DMS114 treated with DMSO at 0.1 percent for 48 hours (cell line): ENCODE measurements around the gene ENPP7.

ENCODE experiments used
- DNase-seq: peaks from one replicate; lab custom pipeline; 2025; ENCODE audit not compliant: unreplicated experiment; lab: John Stamatoyannopoulos, UW

The ENPP7 gene, protein sequence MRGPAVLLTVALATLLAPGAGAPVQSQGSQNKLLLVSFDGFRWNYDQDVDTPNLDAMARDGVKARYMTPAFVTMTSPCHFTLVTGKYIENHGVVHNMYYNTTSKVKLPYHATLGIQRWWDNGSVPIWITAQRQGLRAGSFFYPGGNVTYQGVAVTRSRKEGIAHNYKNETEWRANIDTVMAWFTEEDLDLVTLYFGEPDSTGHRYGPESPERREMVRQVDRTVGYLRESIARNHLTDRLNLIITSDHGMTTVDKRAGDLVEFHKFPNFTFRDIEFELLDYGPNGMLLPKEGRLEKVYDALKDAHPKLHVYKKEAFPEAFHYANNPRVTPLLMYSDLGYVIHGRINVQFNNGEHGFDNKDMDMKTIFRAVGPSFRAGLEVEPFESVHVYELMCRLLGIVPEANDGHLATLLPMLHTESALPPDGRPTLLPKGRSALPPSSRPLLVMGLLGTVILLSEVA

DNA sequence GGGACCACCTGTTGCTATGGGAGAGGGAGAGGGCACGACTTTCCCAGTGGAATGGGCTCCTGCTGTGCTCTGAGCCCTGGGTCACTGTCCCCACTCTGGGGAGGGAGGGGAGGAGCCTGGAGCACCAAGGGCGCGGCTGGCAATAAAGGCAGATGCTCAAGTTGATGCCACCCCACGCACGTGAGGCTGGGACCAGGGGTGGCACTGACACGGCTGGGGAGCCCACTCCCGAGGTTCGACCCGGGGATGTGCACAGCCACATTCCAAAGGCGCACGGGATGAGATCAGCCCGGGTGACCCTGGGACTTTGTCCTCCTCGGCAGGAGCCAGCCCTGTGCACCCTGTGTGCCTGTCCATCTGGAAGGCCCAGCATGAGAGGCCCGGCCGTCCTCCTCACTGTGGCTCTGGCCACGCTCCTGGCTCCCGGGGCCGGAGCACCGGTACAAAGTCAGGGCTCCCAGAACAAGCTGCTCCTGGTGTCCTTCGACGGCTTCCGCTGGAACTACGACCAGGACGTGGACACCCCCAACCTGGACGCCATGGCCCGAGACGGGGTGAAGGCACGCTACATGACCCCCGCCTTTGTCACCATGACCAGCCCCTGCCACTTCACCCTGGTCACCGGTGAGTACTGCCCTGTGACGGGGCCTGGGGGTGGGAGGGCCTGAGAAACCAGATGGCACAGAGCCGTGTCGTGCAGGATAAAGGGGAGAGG is at the start of gene ENPP7:
TSS of gene ENPP7 (plus strand) at position 175 of the 715 bp plus-strand sequence. CDS start at position 372, 197 bp downstream.
- DNase-seq, result no peak

DNA sequence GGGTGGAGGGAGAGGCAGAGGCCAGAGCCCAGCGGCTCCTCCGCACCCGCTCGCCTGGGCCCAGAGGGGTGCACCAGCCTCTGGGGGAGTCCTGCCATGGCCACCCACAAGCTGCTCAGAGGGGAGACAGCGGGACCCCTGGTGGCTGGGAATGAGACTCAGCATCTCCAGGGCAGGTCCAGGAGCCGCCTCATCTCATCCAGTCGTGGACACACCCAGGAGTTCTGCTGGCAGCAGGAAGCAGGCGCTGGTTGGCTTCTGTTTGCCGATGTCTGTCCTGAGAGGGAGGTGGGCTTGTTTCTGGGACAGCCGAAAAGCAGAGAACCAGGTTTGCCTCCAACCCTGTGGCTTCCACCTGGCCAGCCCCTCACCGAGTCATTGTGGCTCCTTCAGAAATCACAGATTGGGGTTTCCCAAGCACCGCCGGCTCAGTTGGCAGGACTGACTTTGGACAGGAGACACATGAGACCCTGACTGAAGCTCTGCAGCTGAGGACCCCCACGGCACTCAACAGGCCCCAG is 49.6 kb upstream of the ENPP7 start:
- DNase-seq, result no peak

DNA sequence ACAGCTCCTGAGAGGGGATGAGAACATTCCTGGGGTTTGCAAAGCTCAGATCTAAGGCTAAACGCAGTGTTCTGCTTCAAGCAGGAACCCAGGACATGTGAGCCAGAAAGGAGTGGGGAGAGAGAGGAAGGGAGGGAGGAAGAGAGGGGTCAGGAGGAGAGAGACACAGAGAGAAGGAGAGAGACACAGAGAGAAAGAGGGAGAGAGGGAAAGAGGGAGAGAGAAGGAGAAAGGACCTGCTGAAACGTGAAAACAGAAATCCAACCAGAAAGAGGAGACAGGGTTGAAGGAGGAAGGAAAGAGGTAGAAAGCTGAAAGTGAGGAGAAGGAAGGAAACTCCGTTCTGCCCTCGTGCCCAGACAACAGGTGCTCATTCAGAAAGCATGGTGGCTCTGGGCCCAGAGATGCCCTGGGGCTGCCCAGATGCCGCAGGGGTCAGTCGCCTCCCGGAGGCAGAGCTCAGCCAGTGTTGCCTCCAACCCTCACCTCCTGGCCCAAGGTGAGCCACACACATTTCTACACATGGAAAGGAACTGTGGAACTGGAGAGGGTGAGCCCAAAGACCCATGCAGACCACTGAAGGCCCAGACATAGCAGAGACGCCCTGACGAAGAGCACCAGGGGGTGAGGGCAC is 49.0 kb upstream of the ENPP7 start:
- DNase-seq, result no peak

DNA sequence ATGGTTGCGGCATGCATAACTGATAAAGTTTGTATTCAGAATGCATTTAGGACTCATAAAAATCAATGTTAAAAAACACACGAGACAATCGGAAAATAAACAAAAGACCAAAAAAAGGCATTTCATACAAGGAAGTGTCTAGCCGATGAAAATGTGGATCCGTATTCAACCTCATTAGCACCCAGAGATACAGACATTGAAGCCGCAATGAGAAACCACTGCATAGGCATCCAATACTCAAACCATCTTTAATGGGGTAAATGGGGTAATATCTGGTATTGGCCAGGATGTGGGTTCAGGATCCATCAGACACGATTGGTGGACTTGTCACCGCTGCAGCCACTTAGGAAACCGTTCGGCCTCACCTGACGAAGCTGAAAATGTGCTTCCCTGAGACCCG is 47.4 kb upstream of the ENPP7 start:
- DNase-seq, result no peak

DNA sequence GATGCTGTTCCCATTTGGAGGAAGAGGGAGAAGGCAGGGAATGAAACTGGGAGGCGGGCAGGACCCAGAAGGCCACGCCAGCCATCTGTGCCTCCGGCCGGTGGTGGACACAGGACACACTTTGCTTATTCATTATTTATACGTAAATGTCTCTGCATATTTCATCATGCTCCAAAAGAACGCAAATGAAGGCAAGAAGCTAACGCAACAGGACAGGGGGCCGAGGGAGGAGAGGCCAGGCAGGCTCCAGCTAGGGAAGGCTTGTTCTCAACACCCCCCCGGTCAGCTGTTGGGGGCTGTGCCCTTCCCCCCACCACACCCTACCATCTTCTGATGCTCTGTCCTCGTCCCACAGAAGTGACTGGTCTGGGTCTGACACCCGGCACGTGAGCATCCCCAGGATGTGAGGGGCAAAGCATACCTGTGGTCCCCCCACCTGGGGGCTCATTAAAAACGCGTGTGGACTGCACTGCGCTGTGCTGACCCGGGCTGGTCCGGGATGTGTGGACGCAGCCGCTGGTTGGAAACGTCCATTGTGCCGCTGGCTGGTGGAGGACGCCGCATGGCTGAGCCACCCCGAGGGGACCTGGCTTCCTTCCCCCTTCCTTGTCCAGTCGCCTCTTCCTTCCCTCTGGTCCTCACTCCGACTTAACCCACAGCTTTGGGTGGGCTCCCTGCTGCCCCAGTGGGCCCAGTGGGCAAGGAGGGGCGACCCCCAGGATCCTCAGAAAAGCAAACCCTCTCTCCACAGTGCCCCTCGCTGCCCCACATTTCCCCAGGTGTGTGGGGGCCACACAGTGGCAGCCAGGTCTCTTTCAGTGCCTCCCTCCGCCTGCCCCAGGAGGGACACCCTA is 46.4 kb upstream of the ENPP7 start:
- DNase-seq, result no peak

DNA sequence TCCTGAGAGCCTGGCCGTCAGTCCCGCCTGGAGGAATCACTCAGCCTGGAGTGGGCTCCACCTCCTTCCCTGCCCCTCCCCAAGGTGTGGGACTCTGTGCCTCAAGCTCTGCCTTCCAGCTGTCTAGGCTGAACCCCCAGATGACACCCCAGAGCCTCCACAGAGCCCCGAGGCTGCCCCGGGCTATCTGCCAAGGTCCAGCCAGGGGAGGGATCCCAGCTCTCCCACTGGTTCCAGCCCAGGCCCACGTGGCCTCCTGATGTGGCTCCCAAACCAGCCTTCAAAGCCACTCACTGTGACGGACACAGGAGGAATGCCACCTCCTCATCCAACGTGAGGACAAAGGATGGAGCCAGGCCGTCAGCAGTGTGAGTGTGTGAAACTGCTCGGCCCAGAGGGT is 45.6 kb upstream of the ENPP7 start:
- DNase-seq, result no peak

DNA sequence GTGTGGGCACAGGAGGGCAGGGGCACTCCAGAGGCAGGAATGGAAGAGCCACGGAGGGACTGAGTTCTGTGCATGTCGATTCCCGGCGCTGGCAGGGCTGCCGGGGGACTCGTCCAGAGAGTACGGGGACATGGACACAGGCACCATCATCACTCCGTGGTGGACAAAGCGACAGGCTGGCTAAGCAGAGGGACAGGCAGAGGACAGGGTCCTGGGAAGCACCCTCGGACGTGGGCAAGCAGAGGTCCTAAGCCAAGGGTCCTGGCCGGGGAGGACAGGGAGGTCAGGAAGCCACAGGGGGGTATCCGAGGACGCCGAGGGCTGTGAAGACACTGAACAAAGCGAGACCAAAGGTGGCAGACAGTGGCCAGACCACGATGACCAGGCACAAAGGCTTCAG is 44.3 kb upstream of the ENPP7 start:
- DNase-seq, result no peak

DNA sequence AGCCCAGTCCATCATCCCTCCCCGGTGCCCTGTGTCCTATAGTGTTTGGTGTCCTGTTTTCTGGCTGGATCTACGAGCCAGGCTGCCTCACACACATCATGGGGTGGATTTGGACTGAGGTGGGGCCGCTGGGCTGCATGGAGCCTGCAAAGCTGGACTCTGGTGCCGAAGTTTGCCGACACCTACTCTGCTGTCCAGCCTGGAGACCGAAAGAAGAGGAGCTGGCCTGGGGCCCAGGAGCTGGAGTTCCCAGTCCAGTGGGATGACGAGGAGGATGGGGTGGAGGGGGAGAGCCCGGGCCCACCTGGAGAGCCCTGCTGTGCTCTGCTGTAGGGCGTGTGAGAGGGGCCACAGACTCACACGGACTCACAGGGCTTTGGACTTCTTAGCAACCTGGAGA is 40.3 kb upstream of the ENPP7 start:
- DNase-seq, result no peak

DNA sequence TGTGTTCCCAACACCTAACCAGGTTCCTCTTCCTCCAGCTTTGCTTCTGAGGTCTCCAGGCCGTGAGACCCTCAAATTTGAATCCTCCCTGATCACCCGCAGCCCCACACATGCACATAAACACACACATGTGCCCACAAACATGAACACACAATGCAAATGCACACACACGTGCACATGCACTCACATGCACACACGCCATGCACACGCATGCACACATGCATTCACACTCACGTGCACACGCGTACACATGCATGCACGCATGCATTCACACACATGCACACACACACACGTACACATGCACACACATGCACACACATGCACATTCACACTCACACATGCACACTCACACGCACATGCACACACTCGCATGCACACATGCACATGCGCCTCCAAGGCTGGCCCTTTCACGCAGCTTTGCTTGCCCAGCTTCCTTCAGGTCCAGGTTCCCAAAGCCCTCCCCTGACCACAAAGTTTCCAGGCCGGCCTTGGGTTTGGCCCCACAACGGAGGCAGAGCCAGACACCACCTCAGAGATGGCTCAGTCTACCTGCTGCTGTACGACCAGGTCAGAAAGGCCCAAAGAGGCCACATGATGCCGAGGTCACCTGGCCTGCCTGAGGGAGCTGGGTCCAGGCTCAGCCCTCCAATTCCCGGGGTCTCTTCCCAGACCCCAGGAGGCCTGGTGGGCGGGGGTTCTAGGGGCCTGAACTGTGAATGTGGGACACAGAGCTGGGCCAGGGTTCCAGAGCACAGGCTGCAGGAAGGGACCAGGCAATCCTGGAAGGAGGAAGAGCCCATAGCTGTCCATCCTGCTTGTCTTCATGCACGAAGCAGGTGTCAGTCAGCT is 39.5 kb upstream of the ENPP7 start:
- DNase-seq, result no peak

DNA sequence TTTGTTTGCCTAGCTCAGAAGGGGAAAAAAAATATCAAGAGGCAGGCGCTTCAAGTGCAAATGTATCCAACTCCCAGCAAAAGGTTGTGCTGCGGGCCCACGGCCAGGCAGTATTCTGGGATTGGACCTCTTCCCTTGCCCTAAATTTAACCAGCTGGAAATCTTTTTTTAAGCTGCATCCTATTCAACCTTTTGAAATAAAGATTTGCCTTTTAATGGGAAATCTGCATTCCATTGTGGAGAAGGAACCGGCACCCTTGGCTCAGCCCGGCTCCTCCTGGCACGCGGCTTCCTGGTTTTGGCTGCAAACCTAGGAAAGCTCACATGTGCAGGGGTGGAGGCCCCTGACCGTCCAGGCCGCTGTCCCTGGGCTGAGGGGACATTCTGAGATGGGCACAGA is 38.8 kb upstream of the ENPP7 start:
- DNase-seq, result no peak

DNA sequence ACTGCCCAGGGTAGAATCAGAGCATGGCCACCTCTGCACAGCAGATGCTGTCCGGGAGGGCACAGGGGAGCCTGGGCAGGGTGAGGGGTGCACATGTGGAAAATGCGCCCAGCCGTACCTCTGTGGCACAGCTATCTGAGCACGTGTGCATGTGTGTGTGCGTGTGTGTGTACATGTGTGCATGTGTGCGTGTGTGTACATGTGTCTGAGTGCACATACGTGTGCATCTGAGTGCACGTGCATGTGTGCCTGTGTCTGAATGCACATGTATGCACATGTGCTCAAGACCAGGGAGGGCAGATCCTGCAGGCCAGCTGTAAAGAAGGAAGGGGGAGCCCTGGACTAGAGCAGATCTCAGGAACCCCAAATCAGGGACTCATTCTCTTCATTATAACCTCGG is 37.3 kb upstream of the ENPP7 start:
- DNase-seq, result no peak

DNA sequence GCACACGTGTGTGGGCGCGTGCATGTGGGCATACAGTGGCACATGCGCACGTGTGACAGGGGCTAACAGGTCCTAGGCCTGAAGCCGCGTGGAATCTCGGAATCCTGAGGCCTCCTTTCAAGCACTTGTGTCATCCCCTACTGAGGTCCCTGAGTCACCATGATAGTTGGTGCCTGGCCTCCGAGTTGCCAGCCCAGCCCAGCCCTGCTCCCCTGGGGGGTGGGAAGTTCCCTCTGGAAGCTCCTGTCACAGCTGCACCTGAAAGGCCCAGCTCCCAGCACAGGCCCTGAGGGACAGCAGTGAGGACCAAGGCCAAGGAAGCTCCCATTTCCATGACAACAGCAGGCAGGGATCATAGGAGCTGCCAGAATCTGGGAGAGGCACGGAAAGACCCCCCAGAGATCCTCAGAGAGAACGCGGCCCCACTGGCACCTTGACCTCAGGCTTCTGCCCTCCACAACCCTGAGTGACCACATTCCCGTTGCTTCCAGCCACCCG is 35.4 kb upstream of the ENPP7 start:
- DNase-seq, result no peak

DNA sequence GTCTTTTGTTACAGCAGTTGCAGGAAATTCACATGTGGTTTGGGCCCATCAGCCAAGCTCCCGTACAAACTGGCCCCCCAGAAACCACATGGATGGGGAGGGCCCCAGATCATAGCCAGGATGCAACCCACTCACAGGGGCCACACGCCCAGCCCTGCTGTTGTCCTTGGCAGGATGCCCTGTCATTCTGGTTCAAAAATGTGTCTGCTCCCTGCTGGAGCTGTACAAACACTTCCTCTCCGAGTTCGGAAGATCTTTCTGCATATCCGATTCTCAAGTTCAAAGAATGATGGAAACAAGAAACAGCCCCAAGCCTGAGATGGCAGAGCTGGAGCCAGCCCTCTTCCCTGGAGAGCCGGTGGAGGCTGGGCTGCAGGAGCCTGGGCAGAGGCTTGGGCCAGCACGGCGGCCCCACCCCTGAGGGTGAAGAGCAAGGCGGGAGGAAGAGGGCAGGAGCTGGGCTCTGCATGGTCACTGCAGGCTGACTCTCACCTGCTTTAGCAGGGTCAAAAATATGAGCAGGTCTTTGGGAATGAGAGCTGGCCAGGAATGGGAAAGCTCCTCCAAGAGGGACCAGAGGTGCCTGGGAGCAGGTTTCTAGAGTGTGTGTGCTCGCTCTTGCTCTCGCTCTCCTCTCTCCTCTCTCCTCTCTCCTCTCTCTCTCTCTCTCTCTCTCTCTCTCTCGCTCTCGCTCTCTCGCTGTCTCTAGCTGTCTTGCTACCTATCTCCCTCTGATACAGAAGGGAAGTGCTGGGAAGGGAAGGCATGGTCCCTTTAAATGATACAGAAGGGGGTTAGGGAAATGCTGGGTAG is 34.7 kb upstream of the ENPP7 start:
- no peak for DNase-seq

DNA sequence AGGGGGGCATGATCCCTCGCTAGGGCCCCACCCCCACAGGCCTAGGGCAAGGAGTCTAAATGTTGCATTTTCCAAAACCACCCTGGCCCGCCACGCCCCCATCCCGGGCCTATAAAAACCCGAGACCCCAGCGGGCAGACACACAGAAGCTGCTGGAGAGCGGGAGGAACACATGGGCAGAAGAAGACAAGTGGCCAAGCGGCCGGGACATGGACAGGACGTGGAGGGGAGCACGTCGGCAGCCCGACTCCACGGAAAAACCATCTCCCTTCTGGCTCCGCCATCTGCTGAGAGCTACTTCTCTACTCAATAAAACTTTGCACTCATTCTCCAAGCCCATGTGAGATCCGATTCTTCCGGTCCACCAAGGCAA is 34.1 kb upstream of the ENPP7 start:
- no peak for DNase-seq

DNA sequence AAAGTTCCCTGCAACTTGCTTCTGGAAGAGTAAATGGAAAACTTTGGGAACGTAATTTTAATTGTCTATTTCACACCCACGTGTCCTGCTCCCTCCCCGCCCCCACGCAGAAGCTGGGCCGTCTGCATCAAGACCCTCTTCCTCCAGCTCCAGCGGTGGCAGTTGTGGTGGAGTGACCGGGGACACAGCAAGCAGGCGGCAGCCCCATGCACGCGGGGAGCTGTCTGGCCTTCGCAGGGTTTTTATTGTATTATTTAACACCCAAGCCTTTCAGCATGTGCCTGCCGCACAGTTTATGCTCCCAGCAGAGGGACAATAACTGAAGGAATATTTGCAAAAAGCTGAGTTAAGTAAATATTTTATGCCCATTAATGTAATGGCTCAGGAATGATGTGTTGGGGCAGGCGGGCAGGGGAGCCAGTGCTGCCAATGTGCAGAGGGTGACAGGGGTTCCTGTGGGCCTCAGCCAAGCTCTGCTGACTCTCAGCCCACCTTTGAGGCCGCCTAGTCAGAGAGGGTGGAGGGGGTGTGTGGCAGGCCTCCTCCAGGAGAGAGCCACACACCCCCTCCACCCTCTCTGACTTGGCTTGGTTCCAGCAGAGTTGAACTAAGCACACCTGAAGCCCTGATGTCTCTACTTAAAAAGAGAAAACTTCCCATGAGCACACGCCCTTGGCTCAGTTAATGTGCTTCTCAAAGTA is 32.4 kb upstream of the ENPP7 start:
- DNase-seq, result no peak

DNA sequence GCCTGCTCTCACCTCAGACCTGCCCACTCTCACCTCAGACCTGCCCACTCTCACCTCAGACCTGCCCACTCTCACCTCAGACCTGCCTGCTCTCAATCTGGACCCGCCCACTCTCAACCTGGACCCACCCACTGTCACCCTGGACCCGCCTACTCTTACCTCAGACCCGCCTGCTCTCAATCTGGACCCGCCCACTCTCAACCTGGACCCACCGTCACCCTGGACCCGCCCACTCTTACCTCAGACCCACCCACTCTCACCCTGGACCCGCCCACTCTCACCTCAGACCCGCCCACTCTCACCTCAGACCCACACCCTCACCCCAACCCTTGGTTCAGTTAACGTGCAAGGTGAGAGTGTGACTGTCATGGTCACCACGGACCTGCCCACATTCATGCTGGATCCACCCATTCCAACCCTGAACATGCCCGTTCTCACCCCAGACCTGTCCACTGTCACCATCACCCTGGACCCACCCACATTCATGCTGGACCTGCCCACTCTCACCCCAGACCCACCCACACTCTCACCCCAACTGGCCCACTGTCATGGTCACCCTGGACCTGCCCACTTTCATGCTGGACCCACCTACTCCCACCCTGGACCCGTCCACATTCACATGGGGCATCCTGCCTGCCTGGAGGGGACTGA is 31.2 kb upstream of the ENPP7 start:
- no peak for DNase-seq

DNA sequence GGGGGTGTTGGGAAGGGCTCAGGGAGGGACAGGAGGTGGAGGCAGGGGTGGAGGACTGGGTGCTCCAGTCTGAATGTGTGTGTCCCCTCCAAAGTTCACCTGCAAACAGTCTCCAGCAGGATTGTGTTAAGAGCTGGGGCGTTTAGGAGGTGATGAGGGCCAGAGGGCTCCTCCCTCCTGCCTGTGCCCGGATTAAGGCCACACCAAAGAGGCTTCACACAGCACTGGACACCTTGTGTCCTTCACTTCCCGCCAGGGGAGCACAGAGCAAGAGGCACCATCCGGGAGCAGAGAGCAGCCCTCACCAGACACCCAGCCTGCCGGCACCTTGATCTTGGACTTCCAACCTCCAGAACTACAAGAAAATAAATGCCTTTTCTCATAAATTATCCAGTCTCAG is 30.2 kb upstream of the ENPP7 start:
- no peak for DNase-seq

DNA sequence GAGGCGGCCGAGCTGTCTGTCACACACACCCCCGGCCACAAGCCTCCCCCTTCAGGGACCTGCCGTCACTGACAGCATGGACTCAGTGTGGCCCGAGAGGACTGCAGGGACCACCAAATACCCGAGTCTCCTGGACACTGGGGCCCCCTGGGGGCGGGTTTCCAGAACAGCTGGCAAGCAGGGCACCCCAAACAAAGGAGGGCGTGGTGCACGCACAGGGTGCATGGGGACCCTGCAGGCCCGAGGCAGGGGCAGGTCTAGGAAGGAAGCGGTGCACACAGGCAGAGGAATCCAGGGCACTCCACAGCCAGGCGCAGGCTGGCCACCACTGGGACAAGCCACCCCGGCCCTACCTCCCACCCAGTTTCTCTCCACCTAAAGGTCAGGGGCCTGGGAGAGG is 28.7 kb upstream of the ENPP7 start:
- DNase-seq, result no peak
